Measurements from ENCODE around the gene SSMEM1.
A peak's percentile ranks its signal among the peaks of the same experiment; 100 is the strongest.
"Not testable (repeated sequence)": the region's sequence is repeated elsewhere in the genome, so short reads cannot be mapped to it uniquely, and the experiment has no call there.

SSMEM1 gene

DNA sequence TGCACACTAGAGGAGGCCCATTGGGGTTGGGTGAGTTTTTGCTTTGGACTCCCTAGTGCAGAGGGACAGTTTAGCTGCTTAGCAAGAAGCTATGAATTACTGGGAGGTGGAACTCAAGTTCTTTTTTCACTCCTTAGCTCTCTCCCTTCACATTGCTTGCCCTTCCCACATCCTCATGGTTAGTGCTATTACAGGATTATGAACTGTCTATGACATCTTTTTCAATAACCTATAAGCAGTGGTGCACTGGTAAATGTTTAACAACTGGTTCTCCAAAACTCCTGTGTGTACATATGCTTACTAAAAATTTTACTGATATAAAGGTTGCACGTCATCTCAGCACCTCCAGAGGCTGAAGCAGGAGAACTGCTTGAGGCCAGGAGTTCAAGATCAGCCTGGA is 6.2 kb downstream of the SSMEM1 start:
- no peak for DNase-seq (ENCODE audit: low spot score)

GRCh38 chr7:130216025-130216424 is 8.4 kb downstream of the SSMEM1 start:
- DNase-seq (ENCODE audit: low spot score) = no peak

- DNase-seq (ENCODE audit: low spot score) = no peak
These were observed 9.1 kb downstream of the SSMEM1 start for GRCh38 chr7:130216750-130217149.

- DNase-seq (ENCODE audit: low spot score) = no peak
These were observed 11.4 kb downstream of the SSMEM1 start for GRCh38 chr7:130218806-130219620.

- no peak for DNase-seq (ENCODE audit: low spot score)
These were observed 12.2 kb downstream of the SSMEM1 start for GRCh38 chr7:130219871-130220270.

DNA sequence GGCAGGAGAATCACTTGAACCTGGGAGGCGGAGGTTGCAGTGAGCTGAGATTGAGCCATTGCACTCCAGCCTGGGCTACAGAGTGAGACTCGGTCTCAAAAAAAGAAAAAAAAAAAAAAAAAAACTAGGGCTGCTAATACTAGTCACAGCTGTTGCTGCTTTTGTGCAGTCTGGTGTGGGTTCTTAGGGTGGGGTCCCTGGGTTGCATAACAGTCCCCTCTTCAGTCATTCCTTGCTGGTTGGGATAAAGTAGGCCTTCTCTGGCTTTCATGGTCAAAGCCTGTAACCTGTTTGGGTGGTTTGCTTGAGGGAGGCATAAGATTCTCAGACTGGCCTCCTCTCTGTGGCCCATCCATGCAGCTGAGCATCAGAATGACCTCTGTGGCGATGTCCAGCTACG is 14.1 kb downstream of the SSMEM1 start:
- DNase-seq (ENCODE audit: low spot score) = no peak

DNA sequence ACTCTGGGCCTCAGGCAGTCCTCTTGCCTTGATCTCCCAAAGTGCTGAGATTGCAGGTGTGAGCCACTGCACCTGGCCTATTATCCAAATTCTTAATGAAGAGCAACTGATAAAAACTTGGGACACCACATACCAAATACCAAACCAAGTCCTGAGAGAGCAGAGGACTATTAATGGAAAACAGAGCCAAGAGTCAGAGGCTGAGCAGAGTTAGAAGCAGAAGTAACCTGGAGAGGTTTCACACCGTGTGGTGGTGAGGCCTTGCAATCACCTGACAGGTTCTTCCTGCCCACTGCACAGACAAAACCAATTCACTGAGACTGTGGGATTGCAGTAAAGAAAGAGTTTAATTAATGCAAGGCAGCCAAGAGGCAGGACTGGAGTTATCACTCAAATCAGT is 16.0 kb downstream of the SSMEM1 start:
- no peak for DNase-seq (ENCODE audit: low spot score)

DNA sequence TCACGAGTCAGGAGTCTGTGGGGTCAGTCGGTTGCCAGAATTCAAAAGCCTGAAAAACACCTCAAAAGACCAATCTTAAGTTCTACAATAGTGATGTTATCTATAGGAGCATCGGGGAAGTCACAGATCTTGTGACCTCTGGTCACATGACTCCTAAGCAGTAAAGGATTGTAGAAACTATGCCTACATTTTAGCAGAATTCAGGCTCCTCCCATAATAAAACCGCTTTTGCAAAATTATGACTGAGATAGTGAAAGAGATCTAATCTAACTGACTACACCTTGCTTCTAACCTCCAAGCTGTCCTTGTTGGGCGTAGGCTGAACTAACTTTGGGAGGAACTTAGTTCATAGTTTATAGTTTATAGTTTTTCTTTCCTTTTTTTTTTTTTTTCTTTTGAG is 16.6 kb downstream of the SSMEM1 start:
- DNase-seq (ENCODE audit: low spot score) = no peak

GRCh38 chr7:130224923-130225322 is 17.3 kb downstream of the SSMEM1 start:
- DNase-seq (ENCODE audit: low spot score) = peak; percentile 25

DNA sequence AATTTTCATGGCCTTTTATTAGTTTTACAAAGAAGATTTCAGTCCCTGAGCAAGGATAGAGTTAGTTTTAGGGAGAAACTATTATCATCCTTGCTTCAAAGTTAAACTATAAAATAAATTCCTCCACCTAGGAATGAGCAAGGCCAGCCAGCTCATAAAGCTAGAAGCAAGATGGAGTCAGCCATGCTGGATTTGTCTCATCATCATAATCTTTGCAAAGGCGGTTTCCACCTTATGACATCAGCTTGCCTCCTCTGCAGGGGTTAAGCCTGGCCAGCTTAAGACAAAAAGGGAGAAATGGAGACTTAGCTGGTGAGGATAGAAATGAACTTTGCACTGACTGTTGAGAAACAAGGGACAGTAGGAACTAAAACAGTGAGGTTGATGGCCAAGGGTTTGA is 18.7 kb downstream of the SSMEM1 start:
- no peak for DNase-seq (ENCODE audit: low spot score)

GRCh38 chr7:130227883-130228575 is 20.4 kb downstream of the SSMEM1 start:
- DNase-seq (ENCODE audit: low spot score) = no peak

DNA sequence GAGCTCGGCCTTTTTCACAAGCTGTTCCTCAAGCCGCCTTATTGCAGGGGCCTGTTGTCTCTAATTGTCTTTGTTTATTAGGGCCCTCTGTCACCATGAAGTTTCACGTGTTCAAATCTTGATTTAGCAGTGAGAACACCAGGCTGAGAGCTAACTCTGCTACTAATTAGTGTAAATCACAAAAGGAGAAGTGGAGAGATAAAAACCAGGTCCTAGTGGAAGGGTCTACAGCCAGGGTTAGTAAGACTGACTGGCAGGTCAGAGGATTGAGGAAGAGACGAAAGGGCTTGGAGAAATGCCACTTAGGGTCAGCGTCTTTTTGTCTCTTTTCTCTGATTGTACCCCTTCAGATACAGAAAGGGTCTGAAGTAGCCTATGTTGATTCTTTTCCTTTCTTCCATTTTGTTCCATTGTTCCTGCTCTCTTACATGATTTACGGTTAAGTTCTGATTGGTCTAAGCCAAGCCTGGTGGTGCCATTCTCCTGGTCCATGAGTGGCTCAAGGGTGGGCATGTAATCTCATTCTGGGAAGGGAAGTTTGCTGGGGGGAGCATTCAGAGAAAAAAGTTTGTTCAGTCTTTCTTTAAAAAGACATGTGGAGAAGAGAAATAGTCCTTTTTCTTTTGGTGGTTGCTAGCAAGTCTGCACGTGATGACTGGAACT is 21.3 kb downstream of the SSMEM1 start:
- no peak for DNase-seq (ENCODE audit: low spot score)

DNA sequence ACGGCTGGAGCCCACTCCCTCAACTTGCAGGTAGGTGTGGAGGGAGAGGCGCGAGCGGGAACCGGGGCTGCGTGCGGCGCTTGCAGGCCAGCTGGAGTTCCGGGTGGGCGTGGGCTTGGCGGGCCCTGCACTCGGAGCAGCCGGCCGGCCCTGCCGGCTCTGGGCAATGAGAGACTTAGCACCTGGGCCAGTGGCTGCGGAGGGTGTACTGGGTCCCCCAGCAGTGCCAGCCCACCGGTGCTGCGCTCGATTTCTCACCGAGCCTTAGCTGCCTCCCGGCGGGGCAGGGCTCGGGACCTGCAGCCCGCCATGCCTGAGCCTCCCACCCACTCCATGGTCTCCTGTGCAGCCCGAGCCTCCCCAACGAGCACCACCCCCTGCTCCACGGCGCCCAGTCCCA is 22.3 kb downstream of the SSMEM1 start:
- not testable (repeated sequence) for DNase-seq (ENCODE audit: low spot score)

- no peak for DNase-seq (ENCODE audit: low spot score)
These were observed 24.1 kb downstream of the SSMEM1 start for GRCh38 chr7:130231792-130232191.

DNA sequence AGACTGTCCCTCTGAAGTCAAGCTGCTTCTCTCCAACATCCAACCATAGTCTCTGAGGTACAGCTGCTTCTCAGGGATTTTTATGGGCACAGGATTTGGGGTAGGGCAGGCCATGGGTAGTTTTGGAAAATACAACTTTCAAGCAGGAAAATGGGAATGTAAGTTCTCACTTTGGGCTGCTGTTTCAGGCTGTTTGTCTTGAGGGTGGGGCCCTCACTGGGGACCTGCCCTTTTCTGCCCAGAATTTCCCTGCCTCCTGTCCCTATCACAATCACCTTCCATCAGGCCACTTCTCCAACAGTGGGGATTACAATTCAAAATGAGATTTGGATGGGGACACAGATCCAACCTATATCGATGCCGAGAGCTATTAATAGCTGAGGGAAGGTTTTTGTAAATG is 24.5 kb downstream of the SSMEM1 start:
- DNase-seq (ENCODE audit: low spot score) = no peak

DNA sequence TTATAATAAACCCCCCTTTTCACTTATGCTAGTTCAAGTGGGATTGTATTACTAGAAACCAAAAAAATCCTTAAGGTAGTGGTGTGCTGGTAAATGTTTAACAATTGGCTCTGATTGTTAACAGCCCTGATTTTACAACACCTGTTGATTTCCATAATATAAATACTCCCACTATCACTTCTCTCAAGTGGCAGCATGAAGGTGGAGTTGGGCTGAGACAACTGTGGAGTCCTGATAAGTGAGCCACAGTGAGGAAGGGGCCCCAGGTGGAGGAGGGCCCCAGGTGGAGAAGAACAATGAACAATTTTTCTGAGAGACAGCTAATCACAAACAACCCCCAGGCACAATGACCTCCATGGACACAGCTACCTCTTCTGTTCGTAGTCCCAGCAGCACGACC is 26.4 kb downstream of the SSMEM1 start:
- DNase-seq (ENCODE audit: low spot score) = no peak

DNA sequence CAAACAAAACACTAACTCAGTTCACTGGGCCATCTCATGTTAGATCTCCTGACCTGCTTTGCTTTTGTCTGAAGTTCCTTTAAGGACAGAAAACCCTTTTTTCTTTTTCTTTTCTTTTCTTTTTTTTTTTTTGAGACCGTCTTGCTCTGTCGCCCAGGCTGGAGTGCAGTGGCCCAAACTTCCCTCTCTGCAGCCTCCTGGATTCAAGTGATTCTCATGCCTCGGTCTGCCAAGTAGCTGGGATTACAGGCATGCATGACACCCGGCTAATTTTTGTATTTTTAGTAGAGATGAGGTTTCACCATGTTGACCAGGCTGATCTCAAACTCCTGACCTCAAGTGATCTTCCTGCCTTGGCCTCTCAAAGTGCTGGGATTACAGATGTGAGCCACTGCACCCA is 28.7 kb downstream of the SSMEM1 start:
- DNase-seq (ENCODE audit: low spot score) = not testable (repeated sequence)

DNA sequence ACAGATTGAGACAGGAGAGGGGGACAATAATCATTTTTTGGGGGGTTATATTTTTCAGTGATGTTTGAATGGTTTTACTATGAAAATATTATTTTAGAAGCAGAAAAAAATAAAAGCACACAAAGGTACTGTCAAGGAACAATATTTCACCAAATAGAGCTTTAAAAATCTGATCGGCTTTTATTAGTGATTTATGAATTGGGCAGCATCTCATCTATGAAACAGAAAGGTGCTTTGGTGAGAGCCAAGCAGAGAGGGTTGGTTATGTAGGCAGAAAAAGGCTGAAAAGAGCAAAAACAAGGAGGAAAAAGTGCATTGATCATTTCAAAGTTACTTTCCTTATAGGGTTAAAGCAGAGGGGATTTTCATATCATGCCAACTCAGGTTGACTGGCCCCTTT is 32.6 kb downstream of the SSMEM1 start:
- DNase-seq (ENCODE audit: low spot score) = no peak

DNA sequence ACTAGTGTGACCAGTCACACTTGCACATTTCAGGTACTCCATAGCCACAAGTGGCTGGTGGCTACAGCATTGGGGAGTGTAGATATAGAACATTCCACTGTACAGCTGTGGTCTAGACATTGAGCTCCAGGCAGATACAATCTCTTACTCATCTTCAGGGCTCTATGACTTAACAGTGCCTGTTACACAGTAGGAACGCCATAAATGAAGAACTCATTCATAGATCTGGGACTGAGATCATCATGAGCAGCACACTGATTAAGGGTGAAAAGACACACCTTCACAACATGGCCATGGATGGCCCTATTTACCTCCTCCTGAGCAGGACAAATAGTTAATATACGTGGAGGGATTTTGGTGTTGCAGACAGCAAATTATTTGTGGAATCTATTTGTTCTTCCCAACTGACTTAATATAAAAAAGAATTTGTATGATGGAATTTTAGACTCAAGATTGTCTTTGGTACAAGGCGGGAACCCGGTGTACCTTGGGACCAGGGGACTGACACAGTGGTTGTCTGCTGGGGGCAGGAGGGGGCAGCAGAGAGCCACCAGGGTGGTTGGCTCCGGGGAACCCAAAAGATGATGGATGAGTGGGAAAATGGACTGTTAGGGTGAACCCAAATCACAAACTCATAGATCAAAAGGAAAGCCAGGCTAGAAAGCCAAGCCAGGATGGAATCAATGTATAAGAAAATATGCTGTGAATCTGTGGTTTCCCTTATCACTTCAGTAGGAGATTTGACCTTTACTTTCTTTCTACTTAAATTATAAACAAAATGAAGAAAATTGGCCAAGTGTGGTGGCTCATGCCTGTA is 34.7 kb downstream of the SSMEM1 start:
- DNase-seq (ENCODE audit: low spot score) = peak; percentile 44

- not testable (repeated sequence) for DNase-seq (ENCODE audit: low spot score)
These were observed 35.8 kb downstream of the SSMEM1 start for GRCh38 chr7:130243486-130243885.

DNA sequence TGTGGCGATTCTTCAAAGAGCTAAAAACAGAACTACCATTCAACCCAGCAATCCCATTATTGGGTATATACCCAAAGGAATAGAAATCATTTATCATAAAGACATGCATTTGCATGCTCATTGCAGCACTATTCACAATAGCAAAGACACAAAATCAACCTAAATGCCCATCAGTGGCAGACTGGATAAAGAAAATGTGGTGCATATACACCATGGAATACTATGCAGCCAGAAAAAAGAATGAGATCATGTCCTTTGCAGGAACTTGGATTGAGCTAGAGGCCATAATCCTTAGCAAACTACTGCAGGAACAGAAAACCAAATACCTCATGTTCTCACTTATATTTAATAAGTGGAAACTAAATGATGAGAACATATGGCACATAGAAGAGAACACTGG is 38.8 kb downstream of the SSMEM1 start:
- DNase-seq (ENCODE audit: low spot score) = not testable (repeated sequence)

- not testable (repeated sequence) for DNase-seq (ENCODE audit: low spot score)
These were observed 41.2 kb downstream of the SSMEM1 start for GRCh38 chr7:130248842-130249241.

Data from kidney tubule cell (primary cell).